Stimulated activated memory B cell treated with anti-CD40 and anti-IgM and Interleukin-4, amounts not matched to agents 10 μg/mL and 1 μg/mL and 100 μg/mL, for 72 hours (primary cell): ENCODE measurements around the gene PODN.

Experiments
- ATAC-seq: fragments of 150-1000 bp; cut with Tn5 transposase; 2 replicates; pipeline ENCODE4 v1.10.0; 2021
- H3K27ac Mint-ChIP-seq: one replicate; pipeline ENCODE4 v1.8.0; 2022; ENCODE audit warnings: mild to moderate bottlenecking, mixed read lengths
- H3K27me3 Mint-ChIP-seq: one replicate; pipeline ENCODE4 v1.8.0; 2022; ENCODE audit warnings: mixed read lengths
- H3K36me3 Mint-ChIP-seq: one replicate; pipeline ENCODE4 v1.8.0; 2022; ENCODE audit warnings: mixed read lengths
- H3K4me1 Mint-ChIP-seq: one replicate; pipeline ENCODE4 v1.8.0; 2022; ENCODE audit warnings: mixed read lengths
- H3K4me3 Mint-ChIP-seq: one replicate; pipeline ENCODE4 v1.8.0; 2022; ENCODE audit warnings: mild to moderate bottlenecking, moderate library complexity, mixed read lengths
- H3K9me3 Mint-ChIP-seq: one replicate; pipeline ENCODE4 v1.8.0; 2022; ENCODE audit warnings: mixed read lengths

Gene PODN

GRCh38 chr1:53088616-53089300 is 26.7 kb downstream of the PODN start:
- no peak for ATAC-seq
- Mint-ChIP-seq H3K27me3 (no peaks in the 10 kb centered on the region), H3K36me3 (no peaks in the 10 kb centered on the region), H3K4me3 (no peak overlapping the region), H3K4me1 (no peaks in the 10 kb centered on the region), H3K9me3 (no peaks in the 10 kb centered on the region), H3K27ac (no peak overlapping the region)

GRCh38 chr1:53089478-53090226 is 27.6 kb downstream of the PODN start:
- H3K27ac Mint-ChIP-seq, result no peak overlapping the region
- H3K36me3 Mint-ChIP-seq, result no peaks in the 10 kb centered on the region
- H3K4me3 Mint-ChIP-seq, result no peak overlapping the region
- H3K4me1 Mint-ChIP-seq, result no peaks in the 10 kb centered on the region
- H3K9me3 Mint-ChIP-seq, result no peaks in the 10 kb centered on the region
- ATAC-seq, result no peak
- H3K27me3 Mint-ChIP-seq, result no peaks in the 10 kb centered on the region

GRCh38 chr1:53090227-53091147 is 28.5 kb downstream of the PODN start:
- H3K27ac Mint-ChIP-seq, result no peak overlapping the region
- no peaks in the 10 kb centered on the region for H3K4me1 Mint-ChIP-seq
- H3K4me3 Mint-ChIP-seq, result no peak overlapping the region
- no peaks in the 10 kb centered on the region for H3K27me3 Mint-ChIP-seq
- H3K36me3 Mint-ChIP-seq, result no peaks in the 10 kb centered on the region
- no peaks in the 10 kb centered on the region for H3K9me3 Mint-ChIP-seq
- ATAC-seq, result no peak

- no peak overlapping the region for H3K27ac Mint-ChIP-seq
- no peaks in the 10 kb centered on the region for H3K4me1 Mint-ChIP-seq
Observed at GRCh38 chr1:53091841-53092645, 30.0 kb downstream of the PODN start.

GRCh38 chr1:53092659-53093450 is 30.8 kb downstream of the PODN start:
- Mint-ChIP-seq H3K27ac (no peak overlapping the region), H3K4me3 (no peak overlapping the region), H3K27me3 (no peaks in the 10 kb centered on the region), H3K9me3 (no peaks in the 10 kb centered on the region), H3K36me3 (no peaks in the 10 kb centered on the region), H3K4me1 (no peaks in the 10 kb centered on the region)
- ATAC-seq, result no peak

More at GRCh38 chr1:53091841-53092645, 30.0 kb downstream of the PODN start:
- no peak overlapping the region for H3K4me3 Mint-ChIP-seq
- no peaks in the 10 kb centered on the region for H3K9me3 Mint-ChIP-seq
- no peaks in the 10 kb centered on the region for H3K27me3 Mint-ChIP-seq
- ATAC-seq, result no peak
- H3K36me3 Mint-ChIP-seq, result no peaks in the 10 kb centered on the region

GRCh38 chr1:53093451-53093754 is 31.4 kb downstream of the PODN start:
- ATAC-seq, result no peak
- H3K4me1 Mint-ChIP-seq, result no peaks in the 10 kb centered on the region
- no peaks in the 10 kb centered on the region for H3K27me3 Mint-ChIP-seq
- H3K9me3 Mint-ChIP-seq, result no peaks in the 10 kb centered on the region
- H3K36me3 Mint-ChIP-seq, result no peaks in the 10 kb centered on the region
- H3K27ac Mint-ChIP-seq, result no peak overlapping the region
- no peak overlapping the region for H3K4me3 Mint-ChIP-seq

- Mint-ChIP-seq H3K9me3 (no peaks in the 10 kb centered on the region), H3K27ac (no peak overlapping the region), H3K4me3 (no peak overlapping the region), H3K27me3 (no peaks in the 10 kb centered on the region), H3K36me3 (no peaks in the 10 kb centered on the region), H3K4me1 (no peaks in the 10 kb centered on the region)
- no peak for ATAC-seq
Observed at GRCh38 chr1:53093778-53094532, 31.9 kb downstream of the PODN start.

- H3K27me3 Mint-ChIP-seq, result no peaks in the 10 kb centered on the region
- no peaks in the 10 kb centered on the region for H3K4me1 Mint-ChIP-seq
- no peak for ATAC-seq
- no peak overlapping the region for H3K4me3 Mint-ChIP-seq
- no peaks in the 10 kb centered on the region for H3K36me3 Mint-ChIP-seq
- H3K27ac Mint-ChIP-seq, result no peak overlapping the region
- no peaks in the 10 kb centered on the region for H3K9me3 Mint-ChIP-seq
Observed at GRCh38 chr1:53094533-53094919, 32.5 kb downstream of the PODN start.

GRCh38 chr1:53104289-53104913 is 42.4 kb downstream of the PODN start:
- no peak for ATAC-seq
- Mint-ChIP-seq H3K36me3 (no peaks in the 10 kb centered on the region), H3K4me1 (no peaks in the 10 kb centered on the region), H3K27me3 (peaks cover 10% of the 10 kb centered on the region), H3K9me3 (no peaks in the 10 kb centered on the region), H3K4me3 (no peak overlapping the region), H3K27ac (no peak overlapping the region)

- Mint-ChIP-seq H3K9me3 (no peaks in the 10 kb centered on the region), H3K27me3 (peaks cover 32% of the 10 kb centered on the region), H3K36me3 (no peaks in the 10 kb centered on the region), H3K27ac (no peak overlapping the region), H3K4me1 (no peaks in the 10 kb centered on the region), H3K4me3 (no peak overlapping the region)
- no peak for ATAC-seq
Observed at GRCh38 chr1:53107090-53107489, 45.1 kb downstream of the PODN start.

GRCh38 chr1:53107570-53108322 is 45.7 kb downstream of the PODN start:
- H3K27ac Mint-ChIP-seq, result no peak overlapping the region

GRCh38 chr1:53108646-53109580 is 46.9 kb downstream of the PODN start:
- Mint-ChIP-seq H3K9me3 (no peaks in the 10 kb centered on the region), H3K4me1 (no peaks in the 10 kb centered on the region), H3K27ac (no peak overlapping the region), H3K36me3 (no peaks in the 10 kb centered on the region), H3K4me3 (no peak overlapping the region), H3K27me3 (peaks cover 50% of the 10 kb centered on the region)
- ATAC-seq, result no peak

More at GRCh38 chr1:53107570-53108322, 45.7 kb downstream of the PODN start:
- Mint-ChIP-seq H3K9me3 (no peaks in the 10 kb centered on the region), H3K27me3 (peaks cover 38% of the 10 kb centered on the region), H3K4me3 (no peak overlapping the region), H3K4me1 (no peaks in the 10 kb centered on the region), H3K36me3 (no peaks in the 10 kb centered on the region)
- ATAC-seq, result no peak
